Vagina (tissue), 2 donors: ENCODE results near the gene TTC28.

Experiments
- CTCF ChIP-seq, 3 experiments: fragments of 450-650 bp in 2 of 3; fragments of 200-600 bp in 1 of 3; sonication (generic) in 1 of 3; IDR thresholded peaks; one replicate each; pipeline ENCODE4 v1.5.1; 2017 to 2019; ENCODE audit warnings: antibody characterized with exemption in 3 of 3, mild to moderate bottlenecking in 2 of 3, moderate library complexity in 2 of 3
- POLR2A ChIP-seq, 2 donors: fragments of 450-650 bp; IDR thresholded peaks; one replicate each; pipeline ENCODE4 v1.6.1; 2017; ENCODE audit warnings: antibody characterized with exemption in 2 of 2, mild to moderate bottlenecking in 2 of 2, moderate library complexity in 2 of 2

GRCh38 chr22:28473258-28473657 is 206.4 kb downstream of the TTC28 start:
- TF ChIP-seq CTCF (IDR thresholded peaks at IDR 0.05) (no peak), POLR2A (IDR thresholded peaks at IDR 0.05) (no peak)
